ENCODE data around the gene HEPHL1. TPM values are rescaled to one million over a fixed set of nuclear protein-coding genes. Genes with fewer than 3 reads are reported as not detected.

Gene HEPHL1
- total RNA-seq, 4 donors from 2014 or later, result not detected

- Histone ChIP-seq H3K9me3 (no peaks in the 10 kb centered on the region), H3K27me3 (no peaks in the 10 kb centered on the region), H3K4me1 (no peaks in the 10 kb centered on the region), H3K36me3 (no peaks in the 10 kb centered on the region), H3K27ac (no peak overlapping the region), H3K4me3 (no peak overlapping the region)
- TF ChIP-seq CTCF (IDR thresholded peaks at IDR 0.05), result no peak
- TF ChIP-seq POLR2A (IDR thresholded peaks at IDR 0.05), result no peak
- intact Hi-C loops (cut with DNase I; ENCODE audit: low total_unique reads), result no loop called here
- DNase-seq, result no peak
Observed at GRCh38 chr11:94090401-94090800, 69.2 kb downstream of the HEPHL1 start.

GRCh38 chr11:94091091-94091490 is 69.9 kb downstream of the HEPHL1 start:
- Histone ChIP-seq H3K27me3 (no peaks in the 10 kb centered on the region), H3K27ac (no peak overlapping the region), H3K36me3 (no peaks in the 10 kb centered on the region), H3K4me1 (no peaks in the 10 kb centered on the region), H3K4me3 (no peak overlapping the region), H3K9me3 (no peaks in the 10 kb centered on the region)
- no peak for TF ChIP-seq POLR2A (IDR thresholded peaks at IDR 0.05)
- TF ChIP-seq CTCF (IDR thresholded peaks at IDR 0.05), result no peak
- no peak for DNase-seq
- intact Hi-C loops (cut with DNase I; ENCODE audit: low total_unique reads), result no loop called here

GRCh38 chr11:94100253-94100652 is 79.1 kb downstream of the HEPHL1 start:
- Histone ChIP-seq H3K9me3 (no peaks in the 10 kb centered on the region), H3K27ac (no peak overlapping the region), H3K4me3 (no peak overlapping the region), H3K4me1 (no peaks in the 10 kb centered on the region), H3K36me3 (no peaks in the 10 kb centered on the region), H3K27me3 (no peaks in the 10 kb centered on the region)
- intact Hi-C loops (cut with DNase I; ENCODE audit: low total_unique reads), result no loop called here
- TF ChIP-seq CTCF (IDR thresholded peaks at IDR 0.05) (no peak), POLR2A (IDR thresholded peaks at IDR 0.05) (no peak)
- DNase-seq, result no peak

GRCh38 chr11:94103471-94103870 is 82.3 kb downstream of the HEPHL1 start:
- no peak overlapping the region for H3K4me3 ChIP-seq
- DNase-seq, result no peak
- H3K4me1 ChIP-seq, result no peaks in the 10 kb centered on the region
- intact Hi-C loops (cut with DNase I; ENCODE audit: low total_unique reads), result no loop called here
- no peaks in the 10 kb centered on the region for H3K9me3 ChIP-seq
- no peaks in the 10 kb centered on the region for H3K36me3 ChIP-seq
- TF ChIP-seq POLR2A (IDR thresholded peaks at IDR 0.05) (no peak), CTCF (IDR thresholded peaks at IDR 0.05) (no peak)
- H3K27ac ChIP-seq, result no peak overlapping the region
- no peaks in the 10 kb centered on the region for H3K27me3 ChIP-seq

- Histone ChIP-seq H3K27me3 (no peaks in the 10 kb centered on the region), H3K4me1 (no peaks in the 10 kb centered on the region), H3K27ac (no peak overlapping the region), H3K4me3 (no peak overlapping the region), H3K36me3 (no peaks in the 10 kb centered on the region), H3K9me3 (no peaks in the 10 kb centered on the region)
- intact Hi-C loops (cut with DNase I; ENCODE audit: low total_unique reads), result no loop called here
- no peak for DNase-seq
- no peak for TF ChIP-seq CTCF (IDR thresholded peaks at IDR 0.05)
- no peak for TF ChIP-seq POLR2A (IDR thresholded peaks at IDR 0.05)
Observed at GRCh38 chr11:94104734-94105133, 83.6 kb downstream of the HEPHL1 start.
